CD14-positive monocyte (primary cell): ENCODE measurements around the gene PREX1. TPM values are rescaled to one million over a fixed set of nuclear protein-coding genes. Genes with fewer than 3 reads are reported as not detected.

ENCODE experiments used
- DNase-seq, 3 donors: peaks; one replicate each; pipeline ENCODE4 v3.0.0-alpha.2; 2011 to 2022
- H2AFZ ChIP-seq: 2 replicates; pipeline ENCODE4 v1.6.0; 2012; ENCODE audit warnings: mild to moderate bottlenecking, low read depth, low read length, inconsistent platforms; ENCODE audit not compliant: insufficient read depth, poor library complexity, severe bottlenecking
- H3K27ac ChIP-seq, 2 donors: 1 replicate in 1 of 2; 2 replicates in 1 of 2; pipeline ENCODE4 v1.5.1; 2012 to 2013; ENCODE audit warnings: low read length in 2 of 2, control low read depth in 1 of 2, inconsistent platforms in 1 of 2, low read depth in 1 of 2, mild to moderate bottlenecking in 1 of 2
- H3K27me3 ChIP-seq, 2 donors: one replicate each; pipeline versions ENCODE4 v1.6.0 to v1.6.1; 2011 to 2013; ENCODE audit warnings: low read length in 2 of 2; ENCODE audit not compliant: control insufficient read depth in 2 of 2, insufficient read depth in 2 of 2
- H3K36me3 ChIP-seq, 2 donors: replicated peaks in 1 of 2; 1 replicate in 1 of 2; 2 replicates in 1 of 2; pipeline versions ENCODE4 v1.5.1 to v1.6.1; 2012 to 2013; ENCODE audit warnings: low read length in 2 of 2, control low read depth in 1 of 2, inconsistent platforms in 1 of 2, mild to moderate bottlenecking in 1 of 2; ENCODE audit not compliant: insufficient read depth in 2 of 2, control insufficient read depth in 1 of 2
- H3K4me1 ChIP-seq, 2 donors: 1 replicate in 1 of 2; 2 replicates in 1 of 2; pipeline versions ENCODE4 v1.5.1 to v1.6.1; 2012 to 2013; ENCODE audit warnings: low read length in 2 of 2, control low read depth in 1 of 2, inconsistent platforms in 1 of 2, mild to moderate bottlenecking in 1 of 2, moderate library complexity in 1 of 2; ENCODE audit not compliant: insufficient read depth in 2 of 2, control insufficient read depth in 1 of 2
- H3K4me2 ChIP-seq: replicated peaks from 2 replicates; pipeline ENCODE3; 2012; ENCODE audit warnings: low read length, moderate library complexity, mild to moderate bottlenecking; ENCODE audit not compliant: poor library complexity, severe bottlenecking; ENCODE audit errors: extremely low read depth
- H3K4me3 ChIP-seq, 3 experiments: fragments of 200-600 bp in 1 of 3; sonication (generic) in 1 of 3; replicated peaks in 1 of 3; 1 replicate in 2 of 3; 2 replicates in 1 of 3; pipeline ENCODE4 v1.5.1; 2011 to 2013; ENCODE audit warnings: low read length in 3 of 3, mild to moderate bottlenecking in 3 of 3, control low read depth in 2 of 3, low read depth in 2 of 3, inconsistent platforms in 1 of 3, moderate library complexity in 1 of 3
- H3K79me2 ChIP-seq: 2 replicates; pipeline ENCODE4 v1.6.0; 2012; ENCODE audit warnings: mild to moderate bottlenecking, control low read depth, inconsistent platforms, low read length, moderate library complexity; ENCODE audit not compliant: insufficient read depth
- H3K9ac ChIP-seq: 2 replicates; pipeline ENCODE4 v1.6.0; 2017; ENCODE audit warnings: low read length, mild to moderate bottlenecking; ENCODE audit not compliant: insufficient read depth, poor library complexity, severe bottlenecking
- H3K9me3 ChIP-seq, 2 donors: replicated peaks in 1 of 2; 1 replicate in 1 of 2; 2 replicates in 1 of 2; pipeline versions ENCODE4 v1.5.1 to v1.6.1; 2012 to 2013; ENCODE audit warnings: low read length in 2 of 2, control low read depth in 1 of 2; ENCODE audit not compliant: control insufficient read depth in 1 of 2, insufficient read depth in 1 of 2
- H4K20me1 ChIP-seq: 2 replicates; pipeline ENCODE4 v1.6.0; 2012; ENCODE audit warnings: mild to moderate bottlenecking, low read length, control low read depth, moderate library complexity; ENCODE audit not compliant: insufficient read depth
- H3K27ac Mint-ChIP-seq, 7 donors: one replicate each; pipeline ENCODE4 v1.8.0; 2020; ENCODE audit warnings: mild to moderate bottlenecking in 7 of 7, mixed read lengths in 7 of 7, moderate library complexity in 6 of 7, inconsistent platforms in 2 of 7
- H3K27me3 Mint-ChIP-seq, 3 donors: one replicate each; pipeline ENCODE4 v1.8.0; 2021 to 2022; ENCODE audit warnings: low read depth in 3 of 3, mild to moderate bottlenecking in 3 of 3, mixed read lengths in 3 of 3, moderate library complexity in 3 of 3, inconsistent platforms in 1 of 3
- H3K36me3 Mint-ChIP-seq, 2 donors: one replicate each; pipeline ENCODE4 v1.8.0; 2020; ENCODE audit warnings: mixed read lengths in 2 of 2, inconsistent platforms in 1 of 2, mild to moderate bottlenecking in 1 of 2
- H3K4me1 Mint-ChIP-seq: one replicate; pipeline ENCODE4 v1.8.0; 2020; ENCODE audit warnings: mild to moderate bottlenecking, mixed read lengths
- H3K4me3 Mint-ChIP-seq, 2 donors: one replicate each; pipeline ENCODE4 v1.8.0; 2020; ENCODE audit warnings: mild to moderate bottlenecking in 2 of 2, mixed read lengths in 2 of 2, moderate library complexity in 1 of 2
- H3K9me3 Mint-ChIP-seq, 7 donors: one replicate each; pipeline ENCODE4 v1.8.0; 2020 to 2022; ENCODE audit warnings: mixed read lengths in 7 of 7, mild to moderate bottlenecking in 6 of 7, moderate library complexity in 6 of 7, inconsistent platforms in 2 of 7
- CTCF ChIP-seq: fragments of 200-600 bp; IDR thresholded peaks from one replicate; pipeline ENCODE4 v1.8.0; 2022; ENCODE audit warnings: antibody characterized with exemption, mild to moderate bottlenecking
- WGBS: methylation state at CpG from one replicate; pipeline ENCODE4 v1.1.5; 2013; ENCODE audit warnings: missing lambda C conversion rate; ENCODE audit not compliant: insufficient coverage; 5-methylcytosine and 5-hydroxymethylcytosine counted together
- intact Hi-C, 2 donors: fragments of 100-400 bp; cut with micrococcal nuclease; formaldehyde crosslinking; loops; one replicate each; pipeline versions ENCODE4 v1.15.0 to v1.15.1; 2023
- polyA plus RNA-seq, 3 donors: library from polyadenylated mRNA; depleted of rRNA in 1 of 3; unstranded in 2 of 3; stranded (reverse) in 1 of 3; fragments of 300-500 nt in 2 of 3; fragments of >200 nt in 1 of 3; fragmentation: Illumina TruSeq in 2 of 3; gene quantifications; 1 replicate in 2 of 3; 2 replicates in 1 of 3; pipeline ENCODE4 v1.2.3, GENCODE V29; 2012 to 2021

PREX1 gene
- polyA plus RNA-seq, 3 donors: 24.3 to 114 (median 27.5) TPM

- Mint-ChIP-seq H3K27ac (peak overlapping the region; percentile 93 to 99 (median 98)), H3K4me1 (peaks cover 100% of the 10 kb centered on the region), H3K27me3 (peaks cover 0 to 3% (median 0%) of the 10 kb centered on the region in 3 donors), H3K9me3 (peaks cover 0 to 5% (median 4%) of the 10 kb centered on the region in 7 donors), H3K4me3 (peak overlapping the region; percentile 31 to 65), H3K36me3 (peaks cover 18 to 32% of the 10 kb centered on the region in 2 donors)
- WGBS: 79% methylated on average over 2 of the region's 3 CpGs
- Histone ChIP-seq H3K4me3 (peak overlapping the region in 1 of 3 experiments; percentile 52), H3K4me2 (peak overlapping the region; percentile 68), H3K36me3 (peaks cover 0 to 1% of the 10 kb centered on the region in 2 donors), H3K27ac (peak overlapping the region; percentile 93 to 96), H3K4me1 (peaks cover 96 to 100% of the 10 kb centered on the region in 2 donors), H3K9me3 (no peaks in the 10 kb centered on the region), H3K9ac (peak overlapping the region; percentile 64), H3K79me2 (peaks cover 100% of the 10 kb centered on the region), H3K27me3 (no peaks in the 10 kb centered on the region), H2AFZ (no peak overlapping the region), H4K20me1 (peaks cover 52% of the 10 kb centered on the region)
- no peak for DNase-seq
- no peak for TF ChIP-seq CTCF
- intact Hi-C loops: loop anchor here in 1 of 2 donors (2.0 kb wide), 1 partner anchor 15 kb away; no protein-coding TSS in a partner anchor
Observed at GRCh38 chr20:48761874-48762273, 65.9 kb downstream of the PREX1 start.

GRCh38 chr20:48761023-48761785 is 66.6 kb downstream of the PREX1 start:
- Histone ChIP-seq H4K20me1 (peaks cover 52% of the 10 kb centered on the region), H3K4me3 (peak overlapping the region in 1 of 3 experiments; percentile 52), H3K4me2 (peak overlapping the region; percentile 68), H3K9ac (peak overlapping the region; percentile 64), H3K36me3 (no peaks in the 10 kb centered on the region), H2AFZ (no peak overlapping the region), H3K4me1 (peaks cover 93 to 100% of the 10 kb centered on the region in 2 donors), H3K9me3 (no peaks in the 10 kb centered on the region), H3K79me2 (peaks cover 100% of the 10 kb centered on the region), H3K27ac (peak overlapping the region; percentile 93 to 96), H3K27me3 (no peaks in the 10 kb centered on the region)
- DNase-seq: peak; percentile 82 to 87 (median 86)
- WGBS: 40% methylated on average over 3 of the region's 12 CpGs
- intact Hi-C loops: loop anchor here in 1 of 2 donors (2.0 kb wide), 1 partner anchor 16 kb away; no protein-coding TSS in a partner anchor
- Mint-ChIP-seq H3K27ac (peak overlapping the region; percentile 93 to 99 (median 98)), H3K36me3 (peaks cover 20 to 35% of the 10 kb centered on the region in 2 donors), H3K9me3 (peaks cover 0 to 9% (median 5%) of the 10 kb centered on the region in 7 donors), H3K27me3 (peaks cover 0 to 3% (median 0%) of the 10 kb centered on the region in 3 donors), H3K4me1 (peaks cover 100% of the 10 kb centered on the region), H3K4me3 (peak overlapping the region; percentile 54 to 81)
- no peak for TF ChIP-seq CTCF
